ENCODE measurements around the gene PPM1J.
"Not testable (repeated sequence)": the region's sequence is repeated elsewhere in the genome, so short reads cannot be mapped to it uniquely, and the experiment has no call there.

The PPM1J gene

DNA sequence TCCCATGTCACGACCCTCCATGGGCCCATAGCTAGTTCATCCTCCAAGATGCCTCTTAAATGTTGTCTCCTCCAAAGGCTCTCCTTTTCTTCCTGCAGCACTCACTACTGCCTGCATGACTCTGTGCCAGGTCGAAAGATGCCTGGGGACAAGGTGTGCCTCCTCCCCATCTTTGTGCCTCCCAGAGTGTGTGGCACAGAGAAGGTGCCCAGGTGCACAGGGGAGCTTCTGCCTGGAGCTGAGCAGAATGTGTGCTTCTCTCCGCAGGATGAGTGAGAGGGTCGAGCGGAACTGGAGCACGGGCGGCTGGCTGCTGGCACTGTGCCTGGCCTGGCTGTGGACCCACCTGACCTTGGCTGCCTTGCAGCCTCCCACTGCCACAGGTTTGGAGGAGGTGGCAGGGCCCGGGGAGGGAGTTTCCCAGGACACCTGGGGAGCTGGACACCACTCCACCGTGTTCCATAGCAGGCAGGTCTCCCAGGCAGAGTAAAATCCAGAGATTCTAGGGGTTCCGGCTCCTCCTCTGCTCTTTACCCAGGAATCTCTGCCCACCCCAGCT lies 6.9 kb upstream of the PPM1J start:
- Histone ChIP-seq H3K9me3 (replicated peaks; ENCODE audit: insufficient read depth, low read length) (no peaks in the 10 kb centered on the region), H3F3A (ENCODE audit: insufficient read depth, low read length) (no peaks in the 10 kb centered on the region), H4K20me1 (ENCODE audit: insufficient read depth, low read length) (no peaks in the 10 kb centered on the region), H3K27ac (ENCODE audit: low read length) (no peak overlapping the region), H3K4me2 (ENCODE audit: low read depth, low read length) (no peak overlapping the region), H3K36me3 (replicated peaks; ENCODE audit: insufficient read depth, low read length) (no peaks in the 10 kb centered on the region), H3K9ac (ENCODE audit: low read length) (no peak overlapping the region), H3K79me2 (ENCODE audit: low read length) (no peaks in the 10 kb centered on the region), H3K9me2 (replicated peaks; ENCODE audit: insufficient read depth, low read length) (no peaks in the 10 kb centered on the region), H3K27me3 (replicated peaks; ENCODE audit: insufficient read depth, low read length) (peaks cover 11% of the 10 kb centered on the region), H2AFZ (ENCODE audit: low read length) (no peak overlapping the region), H3K4me1 (ENCODE audit: low read length) (no peaks in the 10 kb centered on the region), H3K4me3 (ENCODE audit: low read length) (no peak overlapping the region)
- DNase-seq: no peak
- TF ChIP-seq EZH2 (optimal IDR thresholded peaks at IDR 0.05; ENCODE audit: low read depth, low read length): no peak
- TF ChIP-seq CTCF (IDR thresholded peaks at IDR 0.05; ENCODE audit: low read length): no peak
- no peak for TF ChIP-seq EZH2phosphoT487 (IDR thresholded peaks at IDR 0.05; ENCODE audit: low read length)

- not testable (repeated sequence) for H3K27ac ChIP-seq (ENCODE audit: low read length); H3K4me3 ChIP-seq (ENCODE audit: low read length); H3K9me2 ChIP-seq (replicated peaks; ENCODE audit: insufficient read depth, low read length); H3K9ac ChIP-seq (ENCODE audit: low read length); H3K79me2 ChIP-seq (ENCODE audit: low read length); H2AFZ ChIP-seq (ENCODE audit: low read length); H4K20me1 ChIP-seq (ENCODE audit: insufficient read depth, low read length); H3F3A ChIP-seq (ENCODE audit: insufficient read depth, low read length); H3K36me3 ChIP-seq (replicated peaks; ENCODE audit: insufficient read depth, low read length); H3K9me3 ChIP-seq (replicated peaks; ENCODE audit: insufficient read depth, low read length); DNase-seq; H3K4me2 ChIP-seq (ENCODE audit: low read depth, low read length); H3K4me1 ChIP-seq (ENCODE audit: low read length)
- peaks cover 11% of the 10 kb centered on the region for H3K27me3 ChIP-seq (replicated peaks; ENCODE audit: insufficient read depth, low read length)
These were observed 6.2 kb upstream of the PPM1J start for GRCh38 chr1:112721294-112721693.

DNA sequence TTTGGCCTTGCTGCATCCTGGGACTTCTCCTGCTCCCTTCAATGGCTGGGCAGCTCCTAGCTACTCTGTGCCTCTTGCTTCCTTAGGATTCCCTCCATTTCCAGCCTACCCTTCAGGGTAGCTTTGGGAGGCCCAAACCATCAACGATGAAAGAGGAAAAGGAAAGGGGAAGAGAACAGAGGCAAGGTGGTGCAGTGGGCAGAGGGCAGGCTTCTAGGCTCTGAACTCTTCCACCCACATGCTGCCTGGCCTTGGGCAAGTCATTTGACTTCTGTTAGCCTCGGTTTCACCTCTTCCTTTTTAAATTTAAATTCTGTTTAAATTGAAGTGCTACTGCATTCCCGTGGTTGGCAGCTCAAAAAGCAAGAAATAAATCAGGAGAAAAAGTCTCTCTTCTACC lies 5.7 kb upstream of the PPM1J start:
- H3K36me3 ChIP-seq (replicated peaks; ENCODE audit: insufficient read depth, low read length): no peaks in the 10 kb centered on the region
- H3K9me2 ChIP-seq (replicated peaks; ENCODE audit: insufficient read depth, low read length): no peaks in the 10 kb centered on the region
- H3K27ac ChIP-seq (ENCODE audit: low read length): no peak overlapping the region
- no peaks in the 10 kb centered on the region for H3K9me3 ChIP-seq (replicated peaks; ENCODE audit: insufficient read depth, low read length)
- H3K9ac ChIP-seq (ENCODE audit: low read length): no peak overlapping the region
- peaks cover 4% of the 10 kb centered on the region; the same call in 1 of the 2 replicates for H3K4me1 ChIP-seq (ENCODE audit: low read length)
- no peak overlapping the region for H3K4me3 ChIP-seq (ENCODE audit: low read length)
- no peak for TF ChIP-seq EZH2phosphoT487 (IDR thresholded peaks at IDR 0.05; ENCODE audit: low read length)
- no peak for TF ChIP-seq CTCF (IDR thresholded peaks at IDR 0.05; ENCODE audit: low read length)
- no peak for TF ChIP-seq EZH2 (optimal IDR thresholded peaks at IDR 0.05; ENCODE audit: low read depth, low read length)
- no peaks in the 10 kb centered on the region for H3K79me2 ChIP-seq (ENCODE audit: low read length)
- no peaks in the 10 kb centered on the region for H3F3A ChIP-seq (ENCODE audit: insufficient read depth, low read length)
- no peak overlapping the region for H3K4me2 ChIP-seq (ENCODE audit: low read depth, low read length)
- no peak for DNase-seq
- peaks cover 11% of the 10 kb centered on the region for H3K27me3 ChIP-seq (replicated peaks; ENCODE audit: insufficient read depth, low read length)
- no peak overlapping the region for H2AFZ ChIP-seq (ENCODE audit: low read length)
- no peaks in the 10 kb centered on the region for H4K20me1 ChIP-seq (ENCODE audit: insufficient read depth, low read length)

DNA sequence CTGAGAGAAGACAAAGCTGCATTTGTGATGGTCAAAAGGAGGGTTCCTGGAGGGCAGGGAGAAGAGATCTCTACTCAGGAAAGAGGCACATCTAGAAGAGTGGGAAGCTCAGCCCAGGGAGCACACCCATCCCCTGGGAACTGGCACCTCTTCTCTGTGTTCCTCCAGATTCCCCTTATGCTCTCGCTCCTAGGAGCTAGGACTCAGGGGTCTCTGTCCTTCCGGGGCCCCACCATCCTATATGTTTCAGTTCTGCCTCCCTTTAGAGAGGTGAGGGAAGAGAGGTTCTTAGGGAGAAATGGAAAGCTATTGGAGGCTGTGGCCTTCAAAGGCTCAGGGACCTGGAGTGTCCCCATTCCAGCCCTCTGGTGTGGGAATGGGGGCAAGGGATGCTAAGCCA lies 4.6 kb upstream of the PPM1J start:
- H3K9me3 ChIP-seq (replicated peaks; ENCODE audit: insufficient read depth, low read length): no peaks in the 10 kb centered on the region
- TF ChIP-seq CTCF (IDR thresholded peaks at IDR 0.05; ENCODE audit: low read length) (no peak), EZH2 (optimal IDR thresholded peaks at IDR 0.05; ENCODE audit: low read depth, low read length) (no peak), EZH2phosphoT487 (IDR thresholded peaks at IDR 0.05; ENCODE audit: low read length) (no peak)
- no peak overlapping the region for H3K4me2 ChIP-seq (ENCODE audit: low read depth, low read length)
- H2AFZ ChIP-seq (ENCODE audit: low read length): no peak overlapping the region
- H3K4me1 ChIP-seq (ENCODE audit: low read length): peaks cover 5% of the 10 kb centered on the region; the same call in 1 of the 2 replicates
- no peak overlapping the region for H3K4me3 ChIP-seq (ENCODE audit: low read length)
- DNase-seq: no peak
- H3K27me3 ChIP-seq (replicated peaks; ENCODE audit: insufficient read depth, low read length): peaks cover 11% of the 10 kb centered on the region
- no peak overlapping the region for H3K9ac ChIP-seq (ENCODE audit: low read length)
- H3K79me2 ChIP-seq (ENCODE audit: low read length): no peaks in the 10 kb centered on the region
- H4K20me1 ChIP-seq (ENCODE audit: insufficient read depth, low read length): no peaks in the 10 kb centered on the region
- no peaks in the 10 kb centered on the region for H3K9me2 ChIP-seq (replicated peaks; ENCODE audit: insufficient read depth, low read length)
- H3F3A ChIP-seq (ENCODE audit: insufficient read depth, low read length): no peaks in the 10 kb centered on the region
- no peak overlapping the region for H3K27ac ChIP-seq (ENCODE audit: low read length)
- H3K36me3 ChIP-seq (replicated peaks; ENCODE audit: insufficient read depth, low read length): no peaks in the 10 kb centered on the region
